IgD-negative memory B cell (primary cell): Measurements from ENCODE around the gene DNAJB14. TPM values are rescaled to one million over a fixed set of nuclear protein-coding genes. Genes with fewer than 3 reads are reported as not detected.

Source experiments
- H3K27ac Mint-ChIP-seq, 3 donors: one replicate each; pipeline ENCODE4 v1.8.0; 2020 to 2022; ENCODE audit warnings: mild to moderate bottlenecking in 3 of 3, mixed read lengths in 3 of 3, moderate library complexity in 1 of 3
- H3K27me3 Mint-ChIP-seq: one replicate; pipeline ENCODE4 v1.8.0; 2021; ENCODE audit warnings: mixed read lengths
- H3K36me3 Mint-ChIP-seq: one replicate; pipeline ENCODE4 v1.8.0; 2020; ENCODE audit warnings: mild to moderate bottlenecking, mixed read lengths
- H3K4me1 Mint-ChIP-seq, 3 donors: one replicate each; pipeline ENCODE4 v1.8.0; 2020 to 2022; ENCODE audit warnings: mixed read lengths in 3 of 3, mild to moderate bottlenecking in 1 of 3
- H3K4me3 Mint-ChIP-seq, 4 donors: one replicate each; pipeline ENCODE4 v1.8.0; 2020 to 2022; ENCODE audit warnings: mild to moderate bottlenecking in 4 of 4, mixed read lengths in 4 of 4, moderate library complexity in 3 of 4
- H3K9me3 Mint-ChIP-seq, 3 donors: one replicate each; pipeline ENCODE4 v1.8.0; 2020 to 2021; ENCODE audit warnings: mixed read lengths in 3 of 3, mild to moderate bottlenecking in 1 of 3
- polyA plus RNA-seq: library from polyadenylated mRNA; unstranded; fragments of 300-500 nt; fragmentation: Illumina TruSeq; gene quantifications from one replicate; pipeline ENCODE4 v1.2.3, GENCODE V29; 2021

Gene DNAJB14
- polyA plus RNA-seq, 1 donor from 2014 or later: 50.8 TPM

- Mint-ChIP-seq H3K4me3 (peak overlapping the region in 1 of 4 donors; percentile 12), H3K27ac (peak overlapping the region in 1 of 3 donors; percentile 50), H3K36me3 (peaks cover 6% of the 10 kb centered on the region)
Observed at GRCh38 chr4:99861120-99861905, 85.1 kb downstream of the DNAJB14 start.

GRCh38 chr4:99860521-99860920, 85.9 kb downstream of the DNAJB14 start:
- no peaks in the 10 kb centered on the region for H3K9me3 Mint-ChIP-seq
- H3K4me1 Mint-ChIP-seq: peaks cover 29 to 43% (median 40%) of the 10 kb centered on the region in 3 donors
- no peaks in the 10 kb centered on the region for H3K27me3 Mint-ChIP-seq
- no peak overlapping the region for H3K27ac Mint-ChIP-seq
- peaks cover 6% of the 10 kb centered on the region for H3K36me3 Mint-ChIP-seq
- H3K4me3 Mint-ChIP-seq: no peak overlapping the region

More at GRCh38 chr4:99861120-99861905, 85.1 kb downstream of the DNAJB14 start:
- no peaks in the 10 kb centered on the region for H3K9me3 Mint-ChIP-seq
- no peaks in the 10 kb centered on the region for H3K27me3 Mint-ChIP-seq
- peaks cover 21 to 36% (median 33%) of the 10 kb centered on the region in 3 donors for H3K4me1 Mint-ChIP-seq

- Mint-ChIP-seq H3K4me3 (peak overlapping the region in 1 of 4 donors; percentile 82), H3K27ac (peak overlapping the region in 2 of 3 donors; percentile 19 to 86), H3K4me1 (peaks cover 38 to 51% (median 43%) of the 10 kb centered on the region in 3 donors), H3K27me3 (no peaks in the 10 kb centered on the region), H3K36me3 (peaks cover 6% of the 10 kb centered on the region), H3K9me3 (no peaks in the 10 kb centered on the region)
Observed at GRCh38 chr4:99859618-99860017, 86.8 kb downstream of the DNAJB14 start.

GRCh38 chr4:99857307-99857706, 89.1 kb downstream of the DNAJB14 start:
- H3K27ac Mint-ChIP-seq: peak overlapping the region; percentile 12 to 82 (median 19)
- H3K4me3 Mint-ChIP-seq: no peak overlapping the region
- no peaks in the 10 kb centered on the region for H3K9me3 Mint-ChIP-seq
- H3K27me3 Mint-ChIP-seq: no peaks in the 10 kb centered on the region
- H3K4me1 Mint-ChIP-seq: peaks cover 41 to 54% (median 46%) of the 10 kb centered on the region in 3 donors
- peaks cover 6% of the 10 kb centered on the region for H3K36me3 Mint-ChIP-seq

GRCh38 chr4:99856166-99856565, 90.3 kb downstream of the DNAJB14 start:
- peaks cover 44 to 51% (median 44%) of the 10 kb centered on the region in 3 donors for H3K4me1 Mint-ChIP-seq
- H3K36me3 Mint-ChIP-seq: peaks cover 6% of the 10 kb centered on the region
- no peaks in the 10 kb centered on the region for H3K9me3 Mint-ChIP-seq
- H3K4me3 Mint-ChIP-seq: peak overlapping the region in 3 of 4 donors; percentile 33 to 59 (median 39)
- no peaks in the 10 kb centered on the region for H3K27me3 Mint-ChIP-seq
- H3K27ac Mint-ChIP-seq: peak overlapping the region in 2 of 3 donors; percentile 12 to 91

GRCh38 chr4:99855678-99856077, 90.7 kb downstream of the DNAJB14 start:
- H3K4me1 Mint-ChIP-seq: peaks cover 46 to 52% (median 49%) of the 10 kb centered on the region in 3 donors

GRCh38 chr4:99853999-99854398, 92.4 kb downstream of the DNAJB14 start:
- Mint-ChIP-seq H3K9me3 (no peaks in the 10 kb centered on the region), H3K36me3 (peaks cover 2% of the 10 kb centered on the region), H3K27me3 (no peaks in the 10 kb centered on the region), H3K4me3 (no peak overlapping the region), H3K27ac (peak overlapping the region in 2 of 3 donors; percentile 69 to 82), H3K4me1 (peaks cover 36 to 50% (median 40%) of the 10 kb centered on the region in 3 donors)

More at GRCh38 chr4:99855678-99856077, 90.7 kb downstream of the DNAJB14 start:
- Mint-ChIP-seq H3K36me3 (peaks cover 6% of the 10 kb centered on the region), H3K27me3 (no peaks in the 10 kb centered on the region), H3K27ac (peak overlapping the region; percentile 12 to 83 (median 64)), H3K4me3 (peak overlapping the region in 2 of 4 donors; percentile 19 to 73), H3K9me3 (no peaks in the 10 kb centered on the region)

- Mint-ChIP-seq H3K4me3 (no peak overlapping the region), H3K36me3 (peaks cover 5% of the 10 kb centered on the region), H3K9me3 (no peaks in the 10 kb centered on the region), H3K27ac (peak overlapping the region in 1 of 3 donors; percentile 73), H3K27me3 (no peaks in the 10 kb centered on the region), H3K4me1 (peaks cover 42 to 54% (median 46%) of the 10 kb centered on the region in 3 donors)
Observed at GRCh38 chr4:99853190-99853589, 93.2 kb downstream of the DNAJB14 start.

GRCh38 chr4:99852199-99852749, 94.1 kb downstream of the DNAJB14 start:
- Mint-ChIP-seq H3K27ac (peak overlapping the region in 1 of 3 donors; percentile 91), H3K36me3 (peaks cover 5% of the 10 kb centered on the region), H3K27me3 (no peaks in the 10 kb centered on the region), H3K4me1 (peaks cover 50 to 55% (median 52%) of the 10 kb centered on the region in 3 donors), H3K4me3 (no peak overlapping the region), H3K9me3 (no peaks in the 10 kb centered on the region)

GRCh38 chr4:99848591-99849001, 97.8 kb downstream of the DNAJB14 start:
- H3K27ac Mint-ChIP-seq: peak overlapping the region; percentile 33 to 81 (median 54)
- no peaks in the 10 kb centered on the region for H3K27me3 Mint-ChIP-seq
- peaks cover 5% of the 10 kb centered on the region for H3K36me3 Mint-ChIP-seq
- H3K9me3 Mint-ChIP-seq: no peaks in the 10 kb centered on the region
- peak overlapping the region in 2 of 4 donors; percentile 50 to 55 for H3K4me3 Mint-ChIP-seq
- peaks cover 53 to 54% (median 53%) of the 10 kb centered on the region in 3 donors for H3K4me1 Mint-ChIP-seq

- no peaks in the 10 kb centered on the region for H3K9me3 Mint-ChIP-seq
- H3K27ac Mint-ChIP-seq: peak overlapping the region; percentile 33 to 97 (median 52)
- no peaks in the 10 kb centered on the region for H3K27me3 Mint-ChIP-seq
- peaks cover 53 to 57% (median 53%) of the 10 kb centered on the region in 3 donors for H3K4me1 Mint-ChIP-seq
- H3K36me3 Mint-ChIP-seq: peaks cover 8% of the 10 kb centered on the region
- peak overlapping the region; percentile 1 to 67 (median 54) for H3K4me3 Mint-ChIP-seq
Observed at GRCh38 chr4:99847362-99847976, 98.9 kb downstream of the DNAJB14 start.

GRCh38 chr4:99846891-99847290, 99.5 kb downstream of the DNAJB14 start:
- H3K4me3 Mint-ChIP-seq: peak overlapping the region in 3 of 4 donors; percentile 1 to 85 (median 55)
- no peaks in the 10 kb centered on the region for H3K27me3 Mint-ChIP-seq
- peak overlapping the region; percentile 52 to 97 (median 90) for H3K27ac Mint-ChIP-seq
- peaks cover 54 to 59% (median 57%) of the 10 kb centered on the region in 3 donors for H3K4me1 Mint-ChIP-seq
- no peaks in the 10 kb centered on the region for H3K9me3 Mint-ChIP-seq
- H3K36me3 Mint-ChIP-seq: peaks cover 8% of the 10 kb centered on the region
